Measurements from ENCODE around the gene PCBP3.

PCBP3 gene

GRCh38 chr21:45735259-45736000 lies 91.9 kb downstream of the PCBP3 start:
- no peaks in the 10 kb centered on the region for H3K4me1 ChIP-seq (ENCODE audit: insufficient read depth, low read length)
- TF ChIP-seq EZH2 (IDR thresholded peaks at IDR 0.05; ENCODE audit: borderline replicate concordance, low read depth, low read length, severe bottlenecking) (no peak), CTCF (IDR thresholded peaks at IDR 0.05; ENCODE audit: borderline replicate concordance, extremely low read depth, low read length, poor library complexity, severe bottlenecking) (no peak)
- no peaks in the 10 kb centered on the region for H4K20me1 ChIP-seq (ENCODE audit: insufficient read depth, low read length)
- no peak overlapping the region for H3K9ac ChIP-seq (ENCODE audit: low read depth, low read length)
- H3K4me3 ChIP-seq (ENCODE audit: low read depth in 1 of 2, low read length in 2 of 2), result no peak overlapping the region
- DNase-seq (no peak), ATAC-seq (ENCODE audit: insufficient read depth, low read depth) (no peak)
- H2AFZ ChIP-seq (ENCODE audit: low read depth, low read length), result no peak overlapping the region
- H3K79me2 ChIP-seq (ENCODE audit: insufficient read depth, low read length), result no peaks in the 10 kb centered on the region
- H3K27me3 ChIP-seq (ENCODE audit: insufficient read depth, low read length, poor library complexity), result no peaks in the 10 kb centered on the region
- no peaks in the 10 kb centered on the region for H3K9me3 ChIP-seq (ENCODE audit: insufficient read depth, low read length, severe bottlenecking)
- no peaks in the 10 kb centered on the region for H3K36me3 ChIP-seq (ENCODE audit: insufficient read depth, low read length)
- H3K27ac ChIP-seq (ENCODE audit: low read length), result no peak overlapping the region
- H3K4me2 ChIP-seq (ENCODE audit: insufficient read depth, low read length), result no peak overlapping the region

GRCh38 chr21:45736042-45736689 lies 92.6 kb downstream of the PCBP3 start:
- H3K9ac ChIP-seq (ENCODE audit: low read depth, low read length), result no peak overlapping the region
- H2AFZ ChIP-seq (ENCODE audit: low read depth, low read length), result no peak overlapping the region
- no peak overlapping the region for H3K4me2 ChIP-seq (ENCODE audit: insufficient read depth, low read length)
- no peaks in the 10 kb centered on the region for H3K9me3 ChIP-seq (ENCODE audit: insufficient read depth, low read length, severe bottlenecking)
- ATAC-seq (ENCODE audit: insufficient read depth, low read depth) (no peak), DNase-seq (no peak)
- no peaks in the 10 kb centered on the region for H3K79me2 ChIP-seq (ENCODE audit: insufficient read depth, low read length)
- no peaks in the 10 kb centered on the region for H3K4me1 ChIP-seq (ENCODE audit: insufficient read depth, low read length)
- no peaks in the 10 kb centered on the region for H3K27me3 ChIP-seq (ENCODE audit: insufficient read depth, low read length, poor library complexity)
- H3K36me3 ChIP-seq (ENCODE audit: insufficient read depth, low read length), result no peaks in the 10 kb centered on the region
- no peak overlapping the region for H3K4me3 ChIP-seq (ENCODE audit: low read depth in 1 of 2, low read length in 2 of 2)
- H4K20me1 ChIP-seq (ENCODE audit: insufficient read depth, low read length), result no peaks in the 10 kb centered on the region
- TF ChIP-seq EZH2 (IDR thresholded peaks at IDR 0.05; ENCODE audit: borderline replicate concordance, low read depth, low read length, severe bottlenecking) (no peak), CTCF (IDR thresholded peaks at IDR 0.05; ENCODE audit: borderline replicate concordance, extremely low read depth, low read length, poor library complexity, severe bottlenecking) (no peak)
- no peak overlapping the region for H3K27ac ChIP-seq (ENCODE audit: low read length)

- H3K27ac ChIP-seq (ENCODE audit: low read length), result no peak overlapping the region
- no peaks in the 10 kb centered on the region for H3K9me3 ChIP-seq (ENCODE audit: insufficient read depth, low read length, severe bottlenecking)
- no peaks in the 10 kb centered on the region for H3K27me3 ChIP-seq (ENCODE audit: insufficient read depth, low read length, poor library complexity)
- no peaks in the 10 kb centered on the region for H3K36me3 ChIP-seq (ENCODE audit: insufficient read depth, low read length)
- no peak for ATAC-seq (ENCODE audit: insufficient read depth, low read depth)
- H2AFZ ChIP-seq (ENCODE audit: low read depth, low read length), result no peak overlapping the region
- DNase-seq, result no peak
- no peaks in the 10 kb centered on the region for H3K4me1 ChIP-seq (ENCODE audit: insufficient read depth, low read length)
- no peak overlapping the region for H3K4me3 ChIP-seq (ENCODE audit: low read depth in 1 of 2, low read length in 2 of 2)
- no peaks in the 10 kb centered on the region for H3K79me2 ChIP-seq (ENCODE audit: insufficient read depth, low read length)
- H4K20me1 ChIP-seq (ENCODE audit: insufficient read depth, low read length), result no peaks in the 10 kb centered on the region
- no peak overlapping the region for H3K4me2 ChIP-seq (ENCODE audit: insufficient read depth, low read length)
- TF ChIP-seq EZH2 (IDR thresholded peaks at IDR 0.05; ENCODE audit: borderline replicate concordance, low read depth, low read length, severe bottlenecking) (no peak), CTCF (IDR thresholded peaks at IDR 0.05; ENCODE audit: borderline replicate concordance, extremely low read depth, low read length, poor library complexity, severe bottlenecking) (no peak)
- H3K9ac ChIP-seq (ENCODE audit: low read depth, low read length), result no peak overlapping the region
These were observed 93.4 kb downstream of the PCBP3 start for GRCh38 chr21:45736690-45737484.
